K562 (cell line): ENCODE data around the gene PANK2. TPM values are rescaled to one million over a fixed set of nuclear protein-coding genes. Genes with fewer than 3 reads are reported as not detected.
A peak's percentile ranks its signal among the peaks of the same experiment; 100 is the strongest.

Experiments used
- ATAC-seq: fragments of 200-7000 bp; cut with Tn5 transposase; 3 replicates; pipeline ENCODE4 v1.9.1; 2020; ENCODE audit warnings: moderate library complexity
- BruUV-seq: library from RNA; stranded (reverse); fragments of 400-500 nt; replicated peaks from 2 replicates; lab custom pipeline; 2021; lab: Mats Ljungman, UMichigan
- CTCF ChIA-PET: fragments of 300-600 bp; formaldehyde crosslinking; extraction: SDS; loops from one replicate; lab custom pipeline; 2021; ENCODE audit warnings: low intra/inter-chr PET ratio; lab: Yijun Ruan, JAX
- POLR2A ChIA-PET: fragments of 300-600, 350-650 bp; sonication (Branson Sonifier 250); formaldehyde crosslinking; extraction: SDS; loops from one replicate; lab custom pipeline; 2021; ENCODE audit warnings: antibody characterized with exemption, inconsistent platforms; lab: Yijun Ruan, JAX
- DNase-seq, 4 experiments: peaks; one replicate each; pipeline versions ENCODE4 v3.0.0 to v3.0.0-alpha.2; 2011 to 2018; ENCODE audit warnings: low spot score in 3 of 4, mixed read lengths in 3 of 4; ENCODE audit errors: extremely low read depth in 1 of 4
- FAIRE-seq: peaks from 2 replicates; lab custom pipeline; 2011; peaks lifted over from hg19 to GRCh38; lab: Jason Lieb, UNC
- H2AFZ ChIP-seq: 2 replicates; pipeline ENCODE4 v1.6.0; 2011; ENCODE audit warnings: low read depth, low read length, control low read depth, inconsistent platforms
- H3K27ac ChIP-seq: fragments of 200-600 bp; 3 replicates; pipeline ENCODE4 v1.8.0; 2011; ENCODE audit warnings: low read depth, mild to moderate bottlenecking, control low read depth, inconsistent platforms, low read length, moderate library complexity, mixed read lengths; ENCODE audit errors: extremely low read depth
- H3K27me3 ChIP-seq, 2 experiments: fragments of 300-600 bp in 1 of 2; 2 replicates in 1 of 2; 3 replicates in 1 of 2; pipeline versions ENCODE4 v1.6.0 to v1.8.0; 2011; ENCODE audit warnings: inconsistent platforms in 2 of 2, low read length in 2 of 2, mild to moderate bottlenecking in 1 of 2, mixed read lengths in 1 of 2, moderate library complexity in 1 of 2; ENCODE audit not compliant: control insufficient read depth in 2 of 2, insufficient read depth in 2 of 2
- H3K36me3 ChIP-seq: fragments of 300-600 bp; 3 replicates; pipeline ENCODE4 v1.8.0; 2011; ENCODE audit warnings: mild to moderate bottlenecking, low read length, inconsistent platforms; ENCODE audit not compliant: control insufficient read depth, insufficient read depth
- H3K4me1 ChIP-seq, 2 experiments: fragments of 200-600 bp in 1 of 2; replicated peaks in 1 of 2; 2 replicates in 1 of 2; 3 replicates in 1 of 2; pipeline versions ENCODE4 v1.5.1 to v1.8.0; 2011; ENCODE audit warnings: inconsistent platforms in 2 of 2, low read length in 2 of 2, mild to moderate bottlenecking in 1 of 2, mixed read lengths in 1 of 2, moderate library complexity in 1 of 2; ENCODE audit not compliant: control insufficient read depth in 2 of 2, insufficient read depth in 2 of 2
- H3K4me2 ChIP-seq: 2 replicates; pipeline ENCODE4 v1.6.1; 2011; ENCODE audit warnings: low read length, control low read depth, inconsistent platforms, mixed read lengths; ENCODE audit not compliant: insufficient read depth
- H3K4me3 ChIP-seq: fragments of 200-600 bp; sonication (generic), shearing (Covaris generic); 2 replicates; pipeline ENCODE4 v1.5.1; 2016; ENCODE audit warnings: control low read depth, inconsistent platforms
- H3K79me2 ChIP-seq: fragments of 200-600 bp; 3 replicates; pipeline ENCODE4 v1.8.0; 2011; ENCODE audit warnings: low read length, inconsistent platforms; ENCODE audit not compliant: control insufficient read depth, insufficient read depth
- H3K9ac ChIP-seq, 2 experiments: 2 replicates each; pipeline versions ENCODE4 v1.6.0 to v1.6.1; 2011; ENCODE audit warnings: low read depth in 2 of 2, low read length in 2 of 2, control low read depth in 1 of 2, inconsistent platforms in 1 of 2, mild to moderate bottlenecking in 1 of 2, mixed read lengths in 1 of 2; ENCODE audit not compliant: insufficient read depth in 1 of 2
- H3K9me1 ChIP-seq: one replicate; pipeline ENCODE4 v1.6.0; 2011; ENCODE audit warnings: inconsistent platforms, mild to moderate bottlenecking, low read length, moderate library complexity; ENCODE audit not compliant: control insufficient read depth, insufficient read depth
- H3K9me3 ChIP-seq: replicated peaks from 2 replicates; pipeline ENCODE4 v1.5.1; 2011; ENCODE audit warnings: low read depth, low read length, inconsistent platforms; ENCODE audit not compliant: control insufficient read depth, insufficient read depth
- H4K20me1 ChIP-seq: replicated peaks from 2 replicates; pipeline ENCODE4 v1.6.1; 2011; ENCODE audit warnings: low read length, inconsistent platforms, mixed read lengths; ENCODE audit not compliant: control insufficient read depth, insufficient read depth
- HDAC2 ChIP-seq: fragments of 450-650 bp; IDR thresholded peaks from 2 replicates; pipeline ENCODE4 v1.6.1; 2016; ENCODE audit warnings: mild to moderate bottlenecking
- IRF9 ChIP-seq: fragments of 450-650 bp; IDR thresholded peaks from 2 replicates; pipeline ENCODE4 v1.6.1; 2016; ENCODE audit warnings: missing biosample characterization, missing genetic modification characterization
- RFX1 ChIP-seq: fragments of 450-650 bp; IDR thresholded peaks from 2 replicates; pipeline ENCODE4 v1.6.1; 2016; ENCODE audit warnings: mild to moderate bottlenecking, moderate library complexity
- SMARCA5 ChIP-seq: fragments of 450-650 bp; IDR thresholded peaks from 2 replicates; pipeline ENCODE4 v1.6.1; 2016
- SNRNP70 ChIP-seq: fragments of 200-400 bp; formaldehyde crosslinking; optimal IDR thresholded peaks from 2 replicates; pipeline ENCODE3; 2017; ENCODE audit warnings: low read depth, low read length
- TEAD1 ChIP-seq, 2 experiments: fragments of 450-650 bp in 1 of 2; sonication (generic) in 1 of 2; formaldehyde crosslinking; IDR thresholded peaks; 2 replicates each; pipeline versions ENCODE4 v1.4.0 to v1.8.0; 2020 to 2022; ENCODE audit warnings: mild to moderate bottlenecking in 2 of 2, missing genetic modification reagents in 1 of 2
- THRB ChIP-seq: fragments of 450-650 bp; formaldehyde crosslinking; conservative IDR thresholded peaks from 2 replicates; pipeline ENCODE4 v1.4.0; 2022; ENCODE audit warnings: mild to moderate bottlenecking, missing genetic modification characterization
- TRIM25 ChIP-seq: fragments of 450-650 bp; IDR thresholded peaks from 2 replicates; pipeline ENCODE4 v1.7.0; 2016; ENCODE audit warnings: borderline replicate concordance
- ZNF133 ChIP-seq: fragments of 250-450 bp; sonication (Bioruptor Pico); IDR thresholded peaks from 2 replicates; pipeline ENCODE4 v1.4.0; 2020; ENCODE audit warnings: mild to moderate bottlenecking
- ZNF41 ChIP-seq: fragments of 250-450 bp; sonication (Bioruptor Pico); conservative IDR thresholded peaks from 2 replicates; pipeline ENCODE4 v1.4.0; 2020; ENCODE audit warnings: mild to moderate bottlenecking
- WGBS: fragments of 100-300 bp; shearing (Covaris generic); methylation state at CpG from one replicate; pipeline ENCODE4 v1.1.6; 2016; ENCODE audit warnings: low coverage, mixed read lengths; ENCODE audit not compliant: insufficient coverage; ENCODE audit errors: missing lambda C conversion rate; 5-methylcytosine and 5-hydroxymethylcytosine counted together
- in situ Hi-C: fragments of 300-500 bp; cut with MboI; formaldehyde crosslinking; loops from 4 replicates; pipeline ENCODE4 v1.15.0; 2018; ENCODE audit warnings: inconsistent platforms, mixed read lengths
- intact Hi-C: fragments of 100-400 bp; cut with micrococcal nuclease; formaldehyde crosslinking; loops from 2 replicates; pipeline ENCODE4 v1.14.2; 2022
- polyA plus RNA-seq, 8 experiments: library from polyadenylated mRNA; depleted of rRNA in 4 of 8; stranded (reverse) in 5 of 8; unstranded in 3 of 8; fragments of >200 nt; fragmentation: Nextera tagmentation in 2 of 8; fragmentation: Illumina TruSeq in 1 of 8; extraction: Ambion mirVana in 2 of 8; extraction: Trizol in 1 of 8; gene quantifications; 2 replicates each; pipeline versions ENCODE4 v1.2.1 to v1.2.3, GENCODE V29; 2011 to 2014; ENCODE audit warnings: inconsistent platforms in 1 of 8, missing spikeins in 1 of 8
- total RNA-seq, 7 experiments: library from RNA; depleted of rRNA in 6 of 7; stranded (reverse); fragments of >200 nt in 6 of 7; fragmentation: Illumina TruSeq in 2 of 7; extraction: Trizol in 2 of 7; gene quantifications; 2 replicates each; pipeline versions ENCODE4 v1.2.1 to v1.2.3, GENCODE V29; 2011 to 2021; ENCODE audit warnings: low replicate concordance in 1 of 7

PANK2 gene
- total and polyA plus RNA-seq, 9 of the 15 experiments (the other 6 are each of a cell fraction or from before 2014, with no cell fraction given): 14.9 to 43.5 (median 31.4) TPM

GRCh38 chr20:3930265-3931206 is 41.3 kb downstream of the PANK2 start (continued):
- TF ChIP-seq ZNF133 (CRISPR knock-in tag) (no peak), RFX1 (peak; percentile 41; the same call in 1 of the 2 replicates), THRB (CRISPR knock-in tag) (0 out of 2 replicates have a peak, but pooled peaks have one; percentile 50)

GRCh38 chr20:3931664-3932063 is 42.5 kb downstream of the PANK2 start:
- Histone ChIP-seq H3K4me1 (peaks cover 16 to 29% of the 10 kb centered on the region in 2 experiments; a peak in 3 of 5 replicates), H3K27ac (no peak overlapping the region; the same call in 2 of the 3 replicates), H3K36me3 (peaks cover 53% of the 10 kb centered on the region), H3K9me1 (peaks cover 4% of the 10 kb centered on the region), H3K9ac (no peak overlapping the region; a peak in 1 of 4 replicates), H2AFZ (no peak overlapping the region), H3K79me2 (no peaks in the 10 kb centered on the region; the same call in 2 of the 3 replicates), H3K4me2 (no peak overlapping the region), H3K4me3 (no peak overlapping the region), H3K9me3 (no peaks in the 10 kb centered on the region), H3K27me3 (no peaks in the 10 kb centered on the region), H4K20me1 (0 out of 2 replicates have a peak, but pooled peaks cover 7% of the 10 kb centered on the region)
- FAIRE-seq: peak; percentile 15
- CTCF ChIA-PET: no interaction called here
- ATAC-seq: no peak
- intact Hi-C loops: loop anchor here (5.0 kb wide), 1 partner anchor 161 kb away; no protein-coding TSS in a partner anchor
- BruUV-seq: no TSS peak
- in situ Hi-C loops: no loop called here
- POLR2A ChIA-PET: interaction anchor here (1.7 kb wide), 1 partner anchor 22 kb away, joined by 4 read pairs; no protein-coding TSS in a partner anchor
- WGBS: 52% methylated on average over 3 of the region's 3 CpGs
- no peak for DNase-seq
- TF ChIP-seq IRF9 (tag) (no peak), ZNF41 (CRISPR knock-in tag) (no peak), SMARCA5 (no peak), TEAD1 (CRISPR knock-in tag; IDR thresholded peaks at IDR 0.05) (no peak), HDAC2 (no peak), SNRNP70 (no peak), TRIM25 (no peak)
